ENCODE measurements around the gene CX3CR1.

CX3CR1 gene

GRCh38 chr3:39224288-39224687 lies 55.5 kb downstream of the CX3CR1 start:
- TF ChIP-seq CTCF (IDR thresholded peaks at IDR 0.05; ENCODE audit: insufficient read depth, low read length, poor library complexity, severe bottlenecking), result no peak
- no peak for TF ChIP-seq EZH2phosphoT487 (conservative IDR thresholded peaks at IDR 0.05; ENCODE audit: low read length)
- H2AFZ ChIP-seq (ENCODE audit: low read depth, low read length, severe bottlenecking), result no peak overlapping the region
- H3K9me3 ChIP-seq (ENCODE audit: insufficient read depth, low read length), result no peaks in the 10 kb centered on the region
- H3K9me2 ChIP-seq (replicated peaks; ENCODE audit: insufficient read depth, low read length), result no peaks in the 10 kb centered on the region
- no peaks in the 10 kb centered on the region for H3K79me2 ChIP-seq (ENCODE audit: insufficient read depth, low read length)
- no peak overlapping the region for H3K4me2 ChIP-seq (ENCODE audit: low read depth, low read length, poor library complexity, severe bottlenecking)
- no peak overlapping the region for H3K27ac ChIP-seq (ENCODE audit: low read depth, low read length)
- H3K9ac ChIP-seq (ENCODE audit: low read length), result no peak overlapping the region
- H3F3A ChIP-seq (ENCODE audit: insufficient read depth), result peaks cover 3% of the 10 kb centered on the region; the same call in 1 of the 2 replicates
- H3K36me3 ChIP-seq (ENCODE audit: low read length), result no peaks in the 10 kb centered on the region
- H3K27me3 ChIP-seq (ENCODE audit: low read length), result no peaks in the 10 kb centered on the region
- H4K20me1 ChIP-seq (ENCODE audit: low read depth, low read length), result no peaks in the 10 kb centered on the region
- no peak overlapping the region for H3K4me3 ChIP-seq (ENCODE audit: insufficient read depth, low read length, poor library complexity, severe bottlenecking)

GRCh38 chr3:39222939-39223338 lies 56.9 kb downstream of the CX3CR1 start:
- H3F3A ChIP-seq (ENCODE audit: insufficient read depth), result peaks cover 3% of the 10 kb centered on the region; the same call in 1 of the 2 replicates
- no peaks in the 10 kb centered on the region for H3K9me3 ChIP-seq (ENCODE audit: insufficient read depth, low read length)
- no peaks in the 10 kb centered on the region for H3K9me2 ChIP-seq (replicated peaks; ENCODE audit: insufficient read depth, low read length)
- H4K20me1 ChIP-seq (ENCODE audit: low read depth, low read length), result no peaks in the 10 kb centered on the region
- H3K4me2 ChIP-seq (ENCODE audit: low read depth, low read length, poor library complexity, severe bottlenecking), result no peak overlapping the region
- no peaks in the 10 kb centered on the region for H3K79me2 ChIP-seq (ENCODE audit: insufficient read depth, low read length)
- H3K36me3 ChIP-seq (ENCODE audit: low read length), result no peaks in the 10 kb centered on the region
- no peak overlapping the region for H3K27ac ChIP-seq (ENCODE audit: low read depth, low read length)
- H3K27me3 ChIP-seq (ENCODE audit: low read length), result no peaks in the 10 kb centered on the region
- no peak for TF ChIP-seq EZH2phosphoT487 (conservative IDR thresholded peaks at IDR 0.05; ENCODE audit: low read length)
- H3K4me3 ChIP-seq (ENCODE audit: insufficient read depth, low read length, poor library complexity, severe bottlenecking), result no peak overlapping the region
- no peak overlapping the region for H2AFZ ChIP-seq (ENCODE audit: low read depth, low read length, severe bottlenecking)
- no peak overlapping the region for H3K9ac ChIP-seq (ENCODE audit: low read length)

GRCh38 chr3:39222462-39222861 lies 57.4 kb downstream of the CX3CR1 start:
- H3K79me2 ChIP-seq (ENCODE audit: insufficient read depth, low read length), result no peaks in the 10 kb centered on the region
- H3K27me3 ChIP-seq (ENCODE audit: low read length), result no peaks in the 10 kb centered on the region
- H3K4me3 ChIP-seq (ENCODE audit: insufficient read depth, low read length, poor library complexity, severe bottlenecking), result no peak overlapping the region
- no peaks in the 10 kb centered on the region for H3K36me3 ChIP-seq (ENCODE audit: low read length)
- no peak overlapping the region for H2AFZ ChIP-seq (ENCODE audit: low read depth, low read length, severe bottlenecking)
- no peak overlapping the region for H3K4me2 ChIP-seq (ENCODE audit: low read depth, low read length, poor library complexity, severe bottlenecking)
- H3K9me3 ChIP-seq (ENCODE audit: insufficient read depth, low read length), result no peaks in the 10 kb centered on the region
- no peaks in the 10 kb centered on the region for H4K20me1 ChIP-seq (ENCODE audit: low read depth, low read length)
- TF ChIP-seq EZH2phosphoT487 (conservative IDR thresholded peaks at IDR 0.05; ENCODE audit: low read length), result no peak
- H3K9ac ChIP-seq (ENCODE audit: low read length), result no peak overlapping the region
- no peak overlapping the region for H3K27ac ChIP-seq (ENCODE audit: low read depth, low read length)
- peaks cover 3% of the 10 kb centered on the region; the same call in 1 of the 2 replicates for H3F3A ChIP-seq (ENCODE audit: insufficient read depth)
- no peaks in the 10 kb centered on the region for H3K9me2 ChIP-seq (replicated peaks; ENCODE audit: insufficient read depth, low read length)

GRCh38 chr3:39221141-39221530 lies 58.7 kb downstream of the CX3CR1 start:
- no peak overlapping the region for H3K4me3 ChIP-seq (ENCODE audit: insufficient read depth, low read length, poor library complexity, severe bottlenecking)
- no peaks in the 10 kb centered on the region for H3K9me2 ChIP-seq (replicated peaks; ENCODE audit: insufficient read depth, low read length)
- no peak overlapping the region for H3K27ac ChIP-seq (ENCODE audit: low read depth, low read length)
- no peaks in the 10 kb centered on the region for H3K9me3 ChIP-seq (ENCODE audit: insufficient read depth, low read length)
- no peaks in the 10 kb centered on the region for H3F3A ChIP-seq (ENCODE audit: insufficient read depth)
- H3K9ac ChIP-seq (ENCODE audit: low read length), result no peak overlapping the region
- H3K4me2 ChIP-seq (ENCODE audit: low read depth, low read length, poor library complexity, severe bottlenecking), result no peak overlapping the region
- H4K20me1 ChIP-seq (ENCODE audit: low read depth, low read length), result no peaks in the 10 kb centered on the region
- TF ChIP-seq CTCF (IDR thresholded peaks at IDR 0.05; ENCODE audit: insufficient read depth, low read length, poor library complexity, severe bottlenecking), result no peak
- no peak for TF ChIP-seq EZH2phosphoT487 (conservative IDR thresholded peaks at IDR 0.05; ENCODE audit: low read length)
- no peaks in the 10 kb centered on the region for H3K79me2 ChIP-seq (ENCODE audit: insufficient read depth, low read length)
- H2AFZ ChIP-seq (ENCODE audit: low read depth, low read length, severe bottlenecking), result no peak overlapping the region
- H3K27me3 ChIP-seq (ENCODE audit: low read length), result no peaks in the 10 kb centered on the region
- H3K36me3 ChIP-seq (ENCODE audit: low read length), result no peaks in the 10 kb centered on the region

All from SU-DHL-6 (cell line).